ENCODE data around the gene MIF. TPM values are rescaled to one million over a fixed set of nuclear protein-coding genes. Genes with fewer than 3 reads are reported as not detected.
"Not testable (repeated sequence)": the region's sequence is repeated elsewhere in the genome, so short reads cannot be mapped to it uniquely, and the experiment has no call there.

The MIF gene
- total RNA-seq, 1 experiment from 2014 or later: 1,068 TPM

DNA sequence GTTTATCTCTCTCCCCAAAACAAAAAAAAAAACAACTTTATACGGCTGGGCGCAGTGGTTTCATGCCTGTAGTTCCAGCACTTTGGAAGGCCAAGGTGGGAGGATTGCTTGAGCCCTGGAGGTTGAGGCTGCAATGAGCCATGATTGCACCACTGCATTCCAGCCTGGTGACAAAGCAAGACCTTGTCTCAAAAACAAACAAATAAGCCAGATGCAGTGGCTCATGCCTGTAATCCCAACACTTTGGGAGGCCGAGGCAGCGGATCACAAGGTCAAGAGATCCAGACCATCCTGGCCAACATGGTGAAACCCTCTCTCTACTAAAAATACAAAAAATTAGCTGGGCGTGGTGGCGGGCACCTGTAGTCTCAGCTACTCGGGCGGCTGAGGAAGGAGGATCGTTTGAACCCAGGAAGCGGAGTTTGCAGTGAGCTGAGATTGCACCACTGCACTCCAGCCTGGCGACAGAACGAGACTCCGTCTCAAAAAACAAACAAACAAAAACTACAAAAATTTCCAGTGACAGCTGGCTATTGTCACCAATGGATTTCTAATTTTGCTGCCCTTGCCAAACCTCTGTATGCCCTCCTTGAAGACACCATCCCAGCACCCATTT, 27.5 kb downstream of the MIF start:
- H3K56ac ChIP-seq (ENCODE audit: insufficient read length, low read depth, low read length); H3K27me3 Mint-ChIP-seq (ENCODE audit: low read depth); H3K4me3 Mint-ChIP-seq; H2BK5ac ChIP-seq (ENCODE audit: insufficient read length, low read length); H3K79me2 ChIP-seq (ENCODE audit: insufficient read depth, low read length); H3K4me1 Mint-ChIP-seq; H3K4ac ChIP-seq (ENCODE audit: low read depth, low read length); H3K9me3 Mint-ChIP-seq; H2AK5ac ChIP-seq (ENCODE audit: insufficient read length, low read length); H3K23me2 ChIP-seq (ENCODE audit: insufficient read length, low read depth, low read length, poor library complexity, severe bottlenecking); H2BK12ac ChIP-seq (ENCODE audit: insufficient read length, low read depth, low read length); H2BK120ac ChIP-seq (ENCODE audit: low read depth, low read length, poor library complexity, severe bottlenecking); H3T11ph ChIP-seq (ENCODE audit: low read length); H3K4me2 ChIP-seq (ENCODE audit: insufficient read depth, insufficient read length, low read length); H3K9ac ChIP-seq (ENCODE audit: extremely low read depth, insufficient read length, low read length); H4K20me1 ChIP-seq (ENCODE audit: control insufficient read depth, insufficient read depth, insufficient read length); DNase-seq; H3K23ac ChIP-seq (ENCODE audit: insufficient read length, low read depth, low read length); H3K18ac ChIP-seq (ENCODE audit: insufficient read length, low read depth, low read length); H3K27ac ChIP-seq (ENCODE audit: insufficient read length, low read depth, low read length); H2BK15ac ChIP-seq (ENCODE audit: low read depth, low read length); H3K9me3 ChIP-seq (ENCODE audit: control insufficient read depth, low read depth, low read length); H2BK20ac ChIP-seq (ENCODE audit: low read depth, low read length, poor library complexity, severe bottlenecking); H3K27me3 ChIP-seq (ENCODE audit: insufficient read depth, low read length); H3K79me1 ChIP-seq (ENCODE audit: insufficient read depth, low read depth, low read length, poor library complexity, severe bottlenecking); H3K4me1 ChIP-seq (ENCODE audit: insufficient read depth, low read length); H4K8ac ChIP-seq (replicated peaks; ENCODE audit: insufficient read length, low read depth, low read length); H2AFZ ChIP-seq (ENCODE audit: low read length); H3K14ac ChIP-seq (ENCODE audit: insufficient read depth, low read length); H4K5ac ChIP-seq (ENCODE audit: insufficient read length, low read depth, low read length); H4K91ac ChIP-seq (ENCODE audit: insufficient read length, low read depth, low read length): not testable (repeated sequence)
- no CpG with 5 or more reads among the region's 13 CpGs for WGBS (ENCODE audit: extremely low coverage, insufficient read length, low lambda C conversion rate)
- Mint-ChIP-seq H3K27ac (peak overlapping the region in 1 of 3 experiments; percentile 49; a peak in 1 of 7 replicates), H3K36me3 (ENCODE audit: insufficient read depth in 1 of 3, low read depth in 3 of 3) (peaks cover 46 to 74% (median 53%) of the 10 kb centered on the region in 3 experiments)
